Neutrophil (primary cell): Measurements from ENCODE around the gene PTPRG.

Experiments
- H3K27ac ChIP-seq: fragments of 200-600 bp; sonication (generic); 2 replicates; pipeline ENCODE4 v1.5.1; 2016; ENCODE audit warnings: mild to moderate bottlenecking, moderate library complexity
- H3K27me3 ChIP-seq: fragments of 200-600 bp; sonication (generic); 2 replicates; pipeline ENCODE4 v1.6.0; 2016; ENCODE audit warnings: mild to moderate bottlenecking
- H3K36me3 ChIP-seq: fragments of 200-600 bp; sonication (generic); 2 replicates; pipeline ENCODE4 v1.5.1; 2017
- H3K4me1 ChIP-seq, 2 experiments: fragments of 200-600 bp in 1 of 2; sonication (generic) in 1 of 2; 1 replicate in 1 of 2; 2 replicates in 1 of 2; pipeline versions ENCODE4 v1.5.1 to v1.6.1; 2013 to 2016; ENCODE audit warnings: low read depth in 1 of 2, low read length in 1 of 2, mild to moderate bottlenecking in 1 of 2, moderate library complexity in 1 of 2; ENCODE audit not compliant: control insufficient read depth in 1 of 2, insufficient read depth in 1 of 2
- H3K4me3 ChIP-seq, 2 experiments: fragments of 200-600 bp in 1 of 2; sonication (generic) in 1 of 2; 1 replicate in 1 of 2; 2 replicates in 1 of 2; pipeline ENCODE4 v1.5.1; 2013 to 2016; ENCODE audit warnings: low read depth in 1 of 2, low read length in 1 of 2, mild to moderate bottlenecking in 1 of 2, moderate library complexity in 1 of 2
- H3K9me3 ChIP-seq: fragments of 200-600 bp; sonication (generic); 2 replicates; pipeline ENCODE4 v1.5.1; 2016
- TF ChIP-seq, protein P1 (sequence below): fragments of 200-600 bp; sonication (generic); IDR thresholded peaks from 2 replicates; pipeline ENCODE4 v1.5.1; 2016; ENCODE audit warnings: antibody characterized with exemption

The PTPRG gene

DNA sequence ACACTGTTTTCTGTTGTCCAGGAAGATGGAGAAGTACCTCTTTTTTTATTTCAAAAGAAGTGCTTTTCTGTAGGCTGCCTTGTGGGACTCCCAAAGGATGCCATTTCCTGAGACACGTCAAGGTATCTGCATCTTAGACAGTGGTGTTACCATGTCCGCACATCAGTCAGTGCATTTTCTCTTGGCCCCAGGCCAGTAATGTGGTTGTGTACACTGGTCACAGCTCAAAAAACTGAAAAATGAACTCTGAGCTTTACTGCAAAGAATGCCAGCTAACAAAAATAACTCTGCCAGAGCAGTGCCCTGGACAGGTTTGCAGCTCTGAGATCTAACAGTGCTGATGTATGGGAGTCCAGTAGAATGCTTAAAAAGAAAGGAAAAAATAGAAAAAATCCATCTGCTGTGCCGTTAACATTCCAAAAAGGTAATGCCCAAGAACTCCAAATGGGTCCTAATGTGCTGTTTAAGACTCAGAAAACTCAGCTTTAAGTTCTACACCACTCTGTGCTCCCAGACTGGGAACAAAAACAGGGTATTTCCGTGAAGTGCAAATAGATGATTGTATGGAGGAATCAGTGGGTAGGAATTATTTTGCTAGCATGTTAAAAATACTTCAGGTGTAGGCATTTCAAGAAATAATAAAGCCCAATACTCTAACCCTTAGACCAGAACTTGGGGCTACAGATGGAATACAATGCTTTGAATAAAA, 496.1 kb downstream of the PTPRG start:
- Histone ChIP-seq H3K4me1 (no peaks in the 10 kb centered on the region), H3K27ac (no peak overlapping the region), H3K36me3 (no peaks in the 10 kb centered on the region), H3K9me3 (no peaks in the 10 kb centered on the region), H3K27me3 (no peaks in the 10 kb centered on the region), H3K4me3 (no peak overlapping the region)
- TF ChIP-seq, protein P1, sequence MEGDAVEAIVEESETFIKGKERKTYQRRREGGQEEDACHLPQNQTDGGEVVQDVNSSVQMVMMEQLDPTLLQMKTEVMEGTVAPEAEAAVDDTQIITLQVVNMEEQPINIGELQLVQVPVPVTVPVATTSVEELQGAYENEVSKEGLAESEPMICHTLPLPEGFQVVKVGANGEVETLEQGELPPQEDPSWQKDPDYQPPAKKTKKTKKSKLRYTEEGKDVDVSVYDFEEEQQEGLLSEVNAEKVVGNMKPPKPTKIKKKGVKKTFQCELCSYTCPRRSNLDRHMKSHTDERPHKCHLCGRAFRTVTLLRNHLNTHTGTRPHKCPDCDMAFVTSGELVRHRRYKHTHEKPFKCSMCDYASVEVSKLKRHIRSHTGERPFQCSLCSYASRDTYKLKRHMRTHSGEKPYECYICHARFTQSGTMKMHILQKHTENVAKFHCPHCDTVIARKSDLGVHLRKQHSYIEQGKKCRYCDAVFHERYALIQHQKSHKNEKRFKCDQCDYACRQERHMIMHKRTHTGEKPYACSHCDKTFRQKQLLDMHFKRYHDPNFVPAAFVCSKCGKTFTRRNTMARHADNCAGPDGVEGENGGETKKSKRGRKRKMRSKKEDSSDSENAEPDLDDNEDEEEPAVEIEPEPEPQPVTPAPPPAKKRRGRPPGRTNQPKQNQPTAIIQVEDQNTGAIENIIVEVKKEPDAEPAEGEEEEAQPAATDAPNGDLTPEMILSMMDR = no peak

DNA sequence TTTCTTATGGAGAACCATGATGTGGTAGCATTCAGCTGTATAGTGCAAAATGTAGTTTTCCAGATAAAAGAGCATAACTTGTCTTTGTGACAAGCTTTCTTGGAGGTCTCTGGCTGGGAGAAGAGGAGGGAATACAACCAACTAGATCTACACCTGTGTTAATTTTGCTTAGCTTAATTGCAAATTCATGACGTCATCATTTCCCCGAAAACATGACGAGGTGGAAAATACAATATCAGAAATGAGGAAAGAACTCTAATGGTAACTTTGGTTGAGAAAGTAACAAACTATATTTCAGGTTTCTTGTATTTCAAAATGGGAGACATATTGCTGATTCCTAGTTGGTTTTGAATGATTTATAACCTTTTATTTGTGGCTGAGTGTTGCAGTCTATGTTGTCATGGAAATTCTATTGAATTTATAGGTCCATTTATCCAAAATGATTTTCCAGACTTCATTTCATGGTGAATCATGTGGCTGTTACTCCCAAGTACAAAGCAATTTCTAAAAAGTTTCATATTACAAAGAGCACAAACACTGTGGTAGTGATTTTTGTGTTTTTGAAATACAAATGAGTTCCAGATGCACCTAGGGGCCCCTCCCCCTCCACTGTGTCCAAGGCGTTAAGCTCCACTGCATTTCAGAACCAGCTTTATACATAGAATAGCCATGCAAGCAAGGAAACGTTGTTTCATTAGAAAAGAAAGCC, 504.8 kb downstream of the PTPRG start:
- Histone ChIP-seq H3K27ac (no peak overlapping the region), H3K9me3 (no peaks in the 10 kb centered on the region), H3K4me3 (no peak overlapping the region), H3K36me3 (no peaks in the 10 kb centered on the region), H3K27me3 (no peaks in the 10 kb centered on the region), H3K4me1 (no peaks in the 10 kb centered on the region)
- TF ChIP-seq, protein P1 = no peak

DNA sequence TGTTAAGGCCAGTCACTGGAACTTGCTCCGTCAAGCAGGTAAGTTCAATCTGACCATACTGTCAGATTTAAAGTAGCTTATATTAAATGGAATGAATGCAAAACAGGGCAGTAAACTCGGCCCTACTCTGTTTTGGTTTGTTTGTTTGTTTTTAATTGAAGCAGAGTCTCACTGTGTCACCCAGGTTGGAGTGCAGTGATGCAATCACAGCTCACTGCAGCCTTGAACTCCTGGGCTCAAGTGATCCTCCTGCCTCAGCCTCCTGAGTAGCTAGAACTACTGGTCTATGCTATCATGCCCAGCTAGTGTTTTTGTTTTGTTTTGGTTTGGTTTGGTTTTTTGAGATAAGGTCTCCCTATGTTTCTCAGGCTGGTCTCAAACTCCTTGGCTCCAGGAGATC, 507.0 kb downstream of the PTPRG start:
- TF ChIP-seq, protein P1 = no peak
- no peaks in the 10 kb centered on the region for H3K9me3 ChIP-seq
- H3K27me3 ChIP-seq = no peaks in the 10 kb centered on the region
- no peak overlapping the region for H3K4me3 ChIP-seq
- H3K4me1 ChIP-seq = no peaks in the 10 kb centered on the region
- no peaks in the 10 kb centered on the region for H3K36me3 ChIP-seq
- H3K27ac ChIP-seq = no peak overlapping the region

DNA sequence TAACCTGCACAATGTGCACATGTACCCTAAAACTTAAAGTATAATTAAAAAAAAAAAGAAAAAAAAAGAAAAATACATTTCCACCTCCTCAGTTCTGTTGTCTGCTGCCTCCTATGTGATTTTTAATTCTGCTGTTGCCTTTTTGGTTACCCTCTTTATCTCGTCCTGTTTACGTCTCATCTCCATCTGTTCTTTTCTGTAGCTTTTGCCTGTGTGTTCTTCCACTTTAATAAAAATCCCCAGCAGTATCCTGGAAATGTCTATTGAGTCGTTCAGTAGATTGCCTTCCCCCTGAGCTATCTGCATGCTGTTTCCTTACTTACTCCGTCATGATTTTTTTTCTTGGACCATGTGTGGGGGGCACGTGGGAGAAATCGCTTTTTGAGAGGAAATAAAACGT, 509.5 kb downstream of the PTPRG start:
- H3K9me3 ChIP-seq = no peaks in the 10 kb centered on the region
- no peaks in the 10 kb centered on the region for H3K36me3 ChIP-seq

DNA sequence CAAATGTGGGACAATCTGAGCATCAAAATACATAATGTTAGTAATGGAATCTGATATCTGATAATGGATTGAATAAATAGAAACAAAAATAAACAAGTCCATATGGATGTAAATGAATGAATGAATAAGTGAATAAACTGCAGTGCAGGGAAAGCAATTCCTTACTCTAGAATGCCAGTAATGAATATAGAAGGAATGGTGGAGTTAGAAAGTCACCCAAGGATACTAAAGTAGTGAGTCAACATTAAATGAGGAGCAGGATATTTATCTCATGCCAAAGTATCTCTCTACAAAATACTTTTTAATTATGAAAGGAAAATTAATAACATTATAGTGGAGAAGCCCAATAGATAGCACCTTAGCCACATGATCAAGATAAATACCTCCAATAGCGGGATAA, 511.7 kb downstream of the PTPRG start:
- no peaks in the 10 kb centered on the region for H3K36me3 ChIP-seq
- H3K27me3 ChIP-seq = no peaks in the 10 kb centered on the region
- no peak overlapping the region for H3K4me3 ChIP-seq
- TF ChIP-seq, protein P1 = no peak
- no peaks in the 10 kb centered on the region for H3K4me1 ChIP-seq
- H3K9me3 ChIP-seq = no peaks in the 10 kb centered on the region
- no peak overlapping the region for H3K27ac ChIP-seq

More for the DNA sequence above, 509.5 kb downstream of the PTPRG start:
- Histone ChIP-seq H3K4me1 (no peaks in the 10 kb centered on the region), H3K27me3 (no peaks in the 10 kb centered on the region), H3K4me3 (no peak overlapping the region), H3K27ac (no peak overlapping the region)
- TF ChIP-seq, protein P1 = no peak
